ENCODE results near the gene PANK4.

Gene PANK4

DNA sequence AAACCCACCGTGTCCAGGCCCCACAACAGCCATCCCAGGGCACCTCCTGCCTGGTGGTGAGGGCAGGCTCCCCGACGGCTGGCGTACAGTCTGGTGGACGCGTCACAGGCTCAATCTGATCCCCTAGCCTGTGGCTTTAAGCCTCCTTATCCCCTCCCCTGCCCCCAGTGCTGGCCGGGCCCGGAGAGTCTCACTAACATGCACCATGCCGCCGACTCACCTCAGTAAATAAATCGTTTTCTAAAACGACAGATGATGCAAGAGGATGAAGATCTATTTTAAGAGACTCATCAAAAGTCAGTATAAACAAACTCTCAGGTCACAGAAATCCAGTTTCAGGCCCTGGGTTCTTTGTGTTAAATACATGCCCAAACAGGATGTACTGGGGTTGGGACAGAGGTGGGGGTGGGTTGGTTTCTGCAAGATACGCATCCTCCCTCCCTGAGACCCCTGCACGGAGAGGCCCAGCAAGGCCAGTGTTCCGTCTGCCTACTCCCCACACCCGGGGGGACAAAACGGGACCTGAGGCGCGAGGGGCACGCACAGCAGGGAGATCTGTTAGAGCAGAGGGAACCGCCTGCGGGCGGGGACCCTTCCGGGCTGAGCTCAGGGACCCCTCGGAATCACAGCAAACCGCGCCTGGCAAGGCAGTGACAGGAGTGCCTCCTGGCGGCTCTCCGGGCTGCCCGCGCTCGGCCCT is 3.1 kb downstream of the PANK4 start:
- Histone ChIP-seq H3K79me2 (ENCODE audit: insufficient read depth, low read depth) (peaks cover 39% of the 10 kb centered on the region), H3K27ac (no peak overlapping the region), H3K4me3 (IDR thresholded peaks at IDR 0.05; ENCODE audit: insufficient read depth, low read depth, low read length) (no peak overlapping the region), H2AFZ (ENCODE audit: low read depth) (no peak overlapping the region), H3K9ac (no peak overlapping the region), H4K20me1 (ENCODE audit: insufficient read depth) (no peaks in the 10 kb centered on the region), H3K4me2 (no peak overlapping the region), H3K27me3 (ENCODE audit: insufficient read depth, low read depth) (peaks cover 13% of the 10 kb centered on the region; the same call in 1 of the 2 replicates), H3K36me3 (ENCODE audit: insufficient read depth) (peaks cover 10% of the 10 kb centered on the region; the same call in 1 of the 2 replicates), H3K4me1 (ENCODE audit: low read depth, poor library complexity, severe bottlenecking) (peaks cover 22% of the 10 kb centered on the region)
- TF ChIP-seq, protein P1, sequence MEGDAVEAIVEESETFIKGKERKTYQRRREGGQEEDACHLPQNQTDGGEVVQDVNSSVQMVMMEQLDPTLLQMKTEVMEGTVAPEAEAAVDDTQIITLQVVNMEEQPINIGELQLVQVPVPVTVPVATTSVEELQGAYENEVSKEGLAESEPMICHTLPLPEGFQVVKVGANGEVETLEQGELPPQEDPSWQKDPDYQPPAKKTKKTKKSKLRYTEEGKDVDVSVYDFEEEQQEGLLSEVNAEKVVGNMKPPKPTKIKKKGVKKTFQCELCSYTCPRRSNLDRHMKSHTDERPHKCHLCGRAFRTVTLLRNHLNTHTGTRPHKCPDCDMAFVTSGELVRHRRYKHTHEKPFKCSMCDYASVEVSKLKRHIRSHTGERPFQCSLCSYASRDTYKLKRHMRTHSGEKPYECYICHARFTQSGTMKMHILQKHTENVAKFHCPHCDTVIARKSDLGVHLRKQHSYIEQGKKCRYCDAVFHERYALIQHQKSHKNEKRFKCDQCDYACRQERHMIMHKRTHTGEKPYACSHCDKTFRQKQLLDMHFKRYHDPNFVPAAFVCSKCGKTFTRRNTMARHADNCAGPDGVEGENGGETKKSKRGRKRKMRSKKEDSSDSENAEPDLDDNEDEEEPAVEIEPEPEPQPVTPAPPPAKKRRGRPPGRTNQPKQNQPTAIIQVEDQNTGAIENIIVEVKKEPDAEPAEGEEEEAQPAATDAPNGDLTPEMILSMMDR (conservative IDR thresholded peaks at IDR 0.05; ENCODE audit: low read depth, low read length): no peak

- peaks cover 2% of the 10 kb centered on the region; the same call in 1 of the 2 replicates for H3K27me3 ChIP-seq (ENCODE audit: insufficient read depth, low read depth)
- H3K79me2 ChIP-seq (ENCODE audit: insufficient read depth, low read depth): peaks cover 39% of the 10 kb centered on the region
- H4K20me1 ChIP-seq (ENCODE audit: insufficient read depth): no peaks in the 10 kb centered on the region
- peaks cover 20% of the 10 kb centered on the region for H3K4me1 ChIP-seq (ENCODE audit: low read depth, poor library complexity, severe bottlenecking)
- no peak overlapping the region for H3K4me2 ChIP-seq
- H2AFZ ChIP-seq (ENCODE audit: low read depth): no peak overlapping the region
- H3K27ac ChIP-seq: no peak overlapping the region
- H3K9ac ChIP-seq: no peak overlapping the region
- TF ChIP-seq, protein P1 (conservative IDR thresholded peaks at IDR 0.05; ENCODE audit: low read depth, low read length): no peak
- peaks cover 13% of the 10 kb centered on the region; the same call in 1 of the 2 replicates for H3K36me3 ChIP-seq (ENCODE audit: insufficient read depth)
- no peak overlapping the region for H3K4me3 ChIP-seq (IDR thresholded peaks at IDR 0.05; ENCODE audit: insufficient read depth, low read depth, low read length)
Observed at GRCh38 chr1:2522230-2522629, 4.2 kb downstream of the PANK4 start.

GRCh38 chr1:2520806-2521205 is 5.6 kb downstream of the PANK4 start:
- Histone ChIP-seq H3K79me2 (ENCODE audit: insufficient read depth, low read depth) (peaks cover 37% of the 10 kb centered on the region), H3K36me3 (ENCODE audit: insufficient read depth) (peaks cover 13% of the 10 kb centered on the region; the same call in 1 of the 2 replicates)
- TF ChIP-seq, protein P1 (conservative IDR thresholded peaks at IDR 0.05; ENCODE audit: low read depth, low read length): no peak

GRCh38 chr1:2520206-2520605 is 6.2 kb downstream of the PANK4 start:
- peaks cover 11% of the 10 kb centered on the region for H3K4me1 ChIP-seq (ENCODE audit: low read depth, poor library complexity, severe bottlenecking)
- no peaks in the 10 kb centered on the region for H3K27me3 ChIP-seq (ENCODE audit: insufficient read depth, low read depth)
- no peak overlapping the region for H3K4me2 ChIP-seq
- H3K79me2 ChIP-seq (ENCODE audit: insufficient read depth, low read depth): peaks cover 31% of the 10 kb centered on the region
- H3K27ac ChIP-seq: no peak overlapping the region
- H2AFZ ChIP-seq (ENCODE audit: low read depth): no peak overlapping the region
- TF ChIP-seq, protein P1 (conservative IDR thresholded peaks at IDR 0.05; ENCODE audit: low read depth, low read length): no peak
- no peaks in the 10 kb centered on the region for H4K20me1 ChIP-seq (ENCODE audit: insufficient read depth)
- no peak overlapping the region for H3K4me3 ChIP-seq (IDR thresholded peaks at IDR 0.05; ENCODE audit: insufficient read depth, low read depth, low read length)
- no peak overlapping the region for H3K9ac ChIP-seq
- H3K36me3 ChIP-seq (ENCODE audit: insufficient read depth): peaks cover 13% of the 10 kb centered on the region; the same call in 1 of the 2 replicates

More at GRCh38 chr1:2520806-2521205, 5.6 kb downstream of the PANK4 start:
- Histone ChIP-seq H3K4me3 (IDR thresholded peaks at IDR 0.05; ENCODE audit: insufficient read depth, low read depth, low read length) (no peak overlapping the region), H2AFZ (ENCODE audit: low read depth) (no peak overlapping the region), H3K9ac (no peak overlapping the region), H3K4me2 (no peak overlapping the region), H3K4me1 (ENCODE audit: low read depth, poor library complexity, severe bottlenecking) (peaks cover 13% of the 10 kb centered on the region), H4K20me1 (ENCODE audit: insufficient read depth) (no peaks in the 10 kb centered on the region), H3K27me3 (ENCODE audit: insufficient read depth, low read depth) (no peaks in the 10 kb centered on the region), H3K27ac (no peak overlapping the region)

All from KMS-11 (cell line).